Natural killer cell (primary cell): ENCODE results near the gene RIMBP3C. TPM values are rescaled to one million over a fixed set of nuclear protein-coding genes. Genes with fewer than 3 reads are reported as not detected.
"Not testable (repeated sequence)": the region's sequence is repeated elsewhere in the genome, so short reads cannot be mapped to it uniquely, and the experiment has no call there.

Experiments
- ATAC-seq, 3 donors: fragments of 150-1000 bp in 2 of 3; fragments of 200-7000 bp in 1 of 3; cut with Tn5 transposase; 1 replicate in 1 of 3; 2 replicates in 2 of 3; pipeline ENCODE4 v1.10.0; 2021; ENCODE audit warnings: mild to moderate bottlenecking in 2 of 3, moderate library complexity in 2 of 3
- DNase-seq, 2 donors: peaks; one replicate each; pipeline versions ENCODE4 v3.0.0 to v3.0.0-alpha.2; 2013 to 2021; ENCODE audit warnings: mixed read lengths in 1 of 2
- H3K27ac ChIP-seq: one replicate; pipeline ENCODE4 v1.5.1; 2013; ENCODE audit warnings: mild to moderate bottlenecking, low read length
- H3K27me3 ChIP-seq: one replicate; pipeline ENCODE4 v1.6.1; 2013; ENCODE audit warnings: low read length; ENCODE audit not compliant: control insufficient read depth, insufficient read depth
- H3K36me3 ChIP-seq: one replicate; pipeline ENCODE4 v1.6.1; 2013; ENCODE audit warnings: low read length; ENCODE audit not compliant: control insufficient read depth, insufficient read depth
- H3K4me1 ChIP-seq: one replicate; pipeline ENCODE4 v1.6.1; 2013; ENCODE audit warnings: low read length; ENCODE audit not compliant: control insufficient read depth, insufficient read depth
- H3K4me3 ChIP-seq: one replicate; pipeline ENCODE4 v1.5.1; 2013; ENCODE audit warnings: low read length
- H3K9me3 ChIP-seq: one replicate; pipeline ENCODE4 v1.6.1; 2013; ENCODE audit warnings: low read length; ENCODE audit not compliant: control insufficient read depth, insufficient read depth
- H3K27ac Mint-ChIP-seq, 2 donors: one replicate each; pipeline ENCODE4 v1.8.0; 2022; ENCODE audit warnings: mild to moderate bottlenecking in 2 of 2, mixed read lengths in 2 of 2, moderate library complexity in 1 of 2
- H3K27me3 Mint-ChIP-seq, 2 donors: one replicate each; pipeline ENCODE4 v1.8.0; 2022; ENCODE audit warnings: low read depth in 2 of 2, mixed read lengths in 2 of 2
- H3K36me3 Mint-ChIP-seq: one replicate; pipeline ENCODE4 v1.8.0; 2022; ENCODE audit warnings: mixed read lengths
- H3K4me1 Mint-ChIP-seq, 2 donors: one replicate each; pipeline ENCODE4 v1.8.0; 2022; ENCODE audit warnings: mixed read lengths in 2 of 2
- H3K4me3 Mint-ChIP-seq: one replicate; pipeline ENCODE4 v1.8.0; 2022; ENCODE audit warnings: mild to moderate bottlenecking, moderate library complexity, mixed read lengths
- H3K9me3 Mint-ChIP-seq, 2 donors: one replicate each; pipeline ENCODE4 v1.8.0; 2022; ENCODE audit warnings: mixed read lengths in 2 of 2
- CTCF ChIP-seq: fragments of 200-600 bp; IDR thresholded peaks from one replicate; pipeline ENCODE4 v1.8.0; 2022; ENCODE audit warnings: antibody characterized with exemption
- WGBS: methylation state at CpG from one replicate; pipeline ENCODE4 v1.1.7; 2013; ENCODE audit warnings: missing lambda C conversion rate; ENCODE audit not compliant: insufficient coverage; 5-methylcytosine and 5-hydroxymethylcytosine counted together
- intact Hi-C: fragments of 100-400 bp; cut with micrococcal nuclease; formaldehyde crosslinking; loops from one replicate; pipeline ENCODE4 v1.14.2; 2022
- total RNA-seq, 4 donors: library from RNA; stranded (reverse); fragments of 120-200 nt in 1 of 4; gene quantifications; one replicate each; pipeline versions ENCODE4 v1.2.3 to v1.2.4, GENCODE V29; 2013 to 2022

The RIMBP3C gene
- total RNA-seq, 3 donors from 2014 or later (not counting 1 experiment from before 2014, with no cell fraction given) = 0.35 to 1.0 (median 0.38) TPM

GRCh38 chr22:21587803-21588611 is 36.7 kb upstream of the RIMBP3C start:
- Histone ChIP-seq H3K36me3 (peaks cover 12% of the 10 kb centered on the region), H3K4me3 (no peak overlapping the region), H3K9me3 (no peaks in the 10 kb centered on the region), H3K27me3 (no peaks in the 10 kb centered on the region), H3K4me1 (peaks cover 45% of the 10 kb centered on the region), H3K27ac (peak overlapping the region; percentile 23)
- intact Hi-C loops = no loop called here
- H3K27ac Mint-ChIP-seq = peak overlapping the region; percentile 82 to 87
- no peaks in the 10 kb centered on the region for H3K27me3 Mint-ChIP-seq
- H3K4me3 Mint-ChIP-seq = peak overlapping the region; percentile 35
- no peak for TF ChIP-seq CTCF
- DNase-seq (peak in 1 of 2 donors; percentile 38), ATAC-seq (peak; percentile 53 to 59 (median 58))
- no peaks in the 10 kb centered on the region for H3K36me3 Mint-ChIP-seq
- peaks cover 54 to 62% of the 10 kb centered on the region in 2 donors for H3K4me1 Mint-ChIP-seq
- 41% methylated on average over 4 of the region's 4 CpGs for WGBS
- no peaks in the 10 kb centered on the region for H3K9me3 Mint-ChIP-seq

- H3K4me3 ChIP-seq = no peak overlapping the region
- intact Hi-C loops = no loop called here
- Mint-ChIP-seq H3K9me3 (no peaks in the 10 kb centered on the region), H3K4me1 (peaks cover 42 to 44% of the 10 kb centered on the region in 2 donors), H3K36me3 (no peaks in the 10 kb centered on the region), H3K27me3 (no peaks in the 10 kb centered on the region), H3K4me3 (no peak overlapping the region), H3K27ac (peak overlapping the region; percentile 3 to 55)
- ATAC-seq (no peak), DNase-seq (no peak)
- TF ChIP-seq CTCF = no peak
- peaks cover 8% of the 10 kb centered on the region for H3K36me3 ChIP-seq
- 90% methylated on average over 2 of the region's 2 CpGs for WGBS
- peaks cover 49% of the 10 kb centered on the region for H3K4me1 ChIP-seq
- no peak overlapping the region for H3K27ac ChIP-seq
- H3K27me3 ChIP-seq = no peaks in the 10 kb centered on the region
- no peaks in the 10 kb centered on the region for H3K9me3 ChIP-seq
Measured at GRCh38 chr22:21585389-21585788, 34.1 kb upstream of the RIMBP3C start.

GRCh38 chr22:21582801-21583740 is 31.8 kb upstream of the RIMBP3C start:
- Mint-ChIP-seq H3K27ac (peak overlapping the region; percentile 4 to 10), H3K27me3 (no peaks in the 10 kb centered on the region), H3K36me3 (no peaks in the 10 kb centered on the region), H3K4me3 (no peak overlapping the region), H3K4me1 (peaks cover 45 to 53% of the 10 kb centered on the region in 2 donors), H3K9me3 (no peaks in the 10 kb centered on the region)
- Histone ChIP-seq H3K9me3 (no peaks in the 10 kb centered on the region), H3K27me3 (no peaks in the 10 kb centered on the region), H3K4me3 (no peak overlapping the region), H3K36me3 (peaks cover 8% of the 10 kb centered on the region), H3K4me1 (peaks cover 51% of the 10 kb centered on the region), H3K27ac (no peak overlapping the region)
- WGBS = 74% methylated on average over 8 of the region's 10 CpGs
- no peak for DNase-seq
- intact Hi-C loops = no loop called here
- TF ChIP-seq CTCF = no peak
- no peak for ATAC-seq

- H3K4me3 Mint-ChIP-seq, H3K27ac Mint-ChIP-seq, H3K27ac ChIP-seq, DNase-seq, H3K36me3 Mint-ChIP-seq, H3K36me3 ChIP-seq, H3K27me3 Mint-ChIP-seq, intact Hi-C loops, H3K4me3 ChIP-seq, H3K9me3 Mint-ChIP-seq, H3K9me3 ChIP-seq, ATAC-seq, H3K27me3 ChIP-seq: not testable (repeated sequence)
- peaks cover 47 to 57% of the 10 kb centered on the region in 2 donors for H3K4me1 Mint-ChIP-seq
- H3K4me1 ChIP-seq = peaks cover 50% of the 10 kb centered on the region
- 95% methylated on average over 9 of the region's 10 CpGs for WGBS
Measured at GRCh38 chr22:21581009-21581713, 29.9 kb upstream of the RIMBP3C start.

GRCh38 chr22:21580623-21581007 is 29.4 kb upstream of the RIMBP3C start:
- ATAC-seq, H3K36me3 Mint-ChIP-seq, H3K27me3 Mint-ChIP-seq, H3K4me3 ChIP-seq, H3K9me3 ChIP-seq, H3K36me3 ChIP-seq, H3K27ac ChIP-seq, H3K4me3 Mint-ChIP-seq, intact Hi-C loops, H3K27me3 ChIP-seq, DNase-seq, H3K9me3 Mint-ChIP-seq: not testable (repeated sequence)
- peaks cover 50% of the 10 kb centered on the region for H3K4me1 ChIP-seq
- peak overlapping the region in 1 of 2 donors; percentile 29 for H3K27ac Mint-ChIP-seq
- 94% methylated on average over 7 of the region's 9 CpGs for WGBS
- peaks cover 45 to 59% of the 10 kb centered on the region in 2 donors for H3K4me1 Mint-ChIP-seq
